Endothelial cell of umbilical vein (primary cell): Measurements from ENCODE around the gene GPR61. TPM values are rescaled to one million over a fixed set of nuclear protein-coding genes. Genes with fewer than 3 reads are reported as not detected.

Experiments used
- BruUV-seq: library from RNA; stranded (reverse); fragments of 400-500 nt; replicated peaks from 2 replicates; lab custom pipeline; 2021; lab: Mats Ljungman, UMichigan
- CTCF ChIA-PET: fragments of 300-600, 350-600 bp; sonication (Branson Sonifier 250); formaldehyde crosslinking; loops from one replicate; lab custom pipeline; 2021; ENCODE audit warnings: antibody characterized with exemption, inconsistent platforms; lab: Charles Lee
- POLR2A ChIA-PET: fragments of 300-600, 350-600 bp; sonication (Branson Sonifier 250); formaldehyde crosslinking; loops from one replicate; lab custom pipeline; 2021; ENCODE audit warnings: antibody characterized with exemption, inconsistent platforms; lab: Charles Lee
- DNase-seq: peaks from one replicate; pipeline ENCODE4 v3.0.0-alpha.2; 2011; ENCODE audit warnings: low read depth, low spot score
- FAIRE-seq: peaks from 2 replicates; lab custom pipeline; 2011; peaks lifted over from hg19 to GRCh38; lab: Jason Lieb, UNC
- H2AFZ ChIP-seq: 2 replicates; pipeline ENCODE4 v1.6.0; 2012; ENCODE audit warnings: low read depth, low read length, control low read depth, inconsistent platforms
- H3K27ac ChIP-seq: 2 replicates; pipeline ENCODE4 v1.5.1; 2011; ENCODE audit warnings: low read depth, mild to moderate bottlenecking, control low read depth, low read length, moderate library complexity; ENCODE audit not compliant: insufficient read depth
- H3K27me3 ChIP-seq, 2 experiments: 2 replicates each; pipeline versions ENCODE4 v1.6.0 to v1.6.1; 2011; ENCODE audit warnings: low read length in 2 of 2, mixed read lengths in 1 of 2; ENCODE audit not compliant: control insufficient read depth in 2 of 2, insufficient read depth in 2 of 2
- H3K36me3 ChIP-seq, 2 experiments: 2 replicates in 1 of 2; 3 replicates in 1 of 2; pipeline ENCODE4 v1.5.1; 2011; ENCODE audit warnings: low read length in 2 of 2, mild to moderate bottlenecking in 1 of 2, moderate library complexity in 1 of 2; ENCODE audit not compliant: control insufficient read depth in 2 of 2, insufficient read depth in 2 of 2; ENCODE audit errors: extremely low read depth in 1 of 2
- H3K4me1 ChIP-seq: 3 replicates; pipeline ENCODE4 v1.5.1; 2011; ENCODE audit warnings: mild to moderate bottlenecking, low read length; ENCODE audit not compliant: control insufficient read depth, insufficient read depth; ENCODE audit errors: extremely low read depth
- H3K4me2 ChIP-seq: 2 replicates; pipeline ENCODE4 v1.6.1; 2011; ENCODE audit warnings: low read length, control low read depth, mixed read lengths; ENCODE audit not compliant: insufficient read depth
- H3K4me3 ChIP-seq, 3 experiments: fragments of 200-600 bp in 1 of 3; sonication (generic), shearing (Covaris generic) in 1 of 3; replicated peaks in 1 of 3; 2 replicates each; pipeline ENCODE4 v1.5.1; 2011 to 2016; ENCODE audit warnings: control low read depth in 3 of 3, low read length in 3 of 3, mild to moderate bottlenecking in 2 of 3, inconsistent platforms in 1 of 3, low read depth in 1 of 3, moderate library complexity in 1 of 3; ENCODE audit not compliant: insufficient read depth in 1 of 3
- H3K79me2 ChIP-seq: 2 replicates; pipeline ENCODE4 v1.6.0; 2012; ENCODE audit warnings: low read length, inconsistent platforms; ENCODE audit not compliant: control insufficient read depth, insufficient read depth
- H3K9ac ChIP-seq: replicated peaks from 2 replicates; pipeline ENCODE3; 2011; ENCODE audit warnings: low read length, control low read depth; ENCODE audit not compliant: insufficient read depth; ENCODE audit errors: extremely low read depth
- H3K9me1 ChIP-seq: replicated peaks from 3 replicates; pipeline ENCODE4 v1.6.0; 2011; ENCODE audit warnings: mild to moderate bottlenecking, low read length; ENCODE audit not compliant: control insufficient read depth, insufficient read depth; ENCODE audit errors: extremely low read depth
- H3K9me3 ChIP-seq: replicated peaks from 2 replicates; pipeline ENCODE4 v1.5.1; 2012; ENCODE audit warnings: low read length, inconsistent platforms; ENCODE audit not compliant: control insufficient read depth, insufficient read depth
- H4K20me1 ChIP-seq: replicated peaks from 2 replicates; pipeline ENCODE3; 2011; ENCODE audit warnings: mild to moderate bottlenecking, low read length; ENCODE audit not compliant: control insufficient read depth, insufficient read depth; ENCODE audit errors: extremely low read depth
- EZH2 ChIP-seq: IDR thresholded peaks from 2 replicates; pipeline ENCODE4 v1.6.1; 2012; ENCODE audit warnings: borderline replicate concordance, low read depth, mild to moderate bottlenecking, moderate library complexity, low read length, inconsistent platforms; ENCODE audit not compliant: severe bottlenecking
- FOS ChIP-seq: IDR thresholded peaks from 2 replicates; pipeline ENCODE4 v1.6.1; 2011; ENCODE audit warnings: mild to moderate bottlenecking, low read length, moderate library complexity, borderline replicate concordance; ENCODE audit not compliant: insufficient read depth
- GATA2 ChIP-seq: IDR thresholded peaks from 2 replicates; pipeline ENCODE4 v1.7.0; 2011; ENCODE audit warnings: low read depth, mild to moderate bottlenecking, moderate library complexity, mixed read lengths, low read length; ENCODE audit not compliant: insufficient read length, insufficient read depth
- JUN ChIP-seq: IDR thresholded peaks from 2 replicates; pipeline ENCODE4 v1.6.1; 2011; ENCODE audit warnings: borderline replicate concordance, low read depth; ENCODE audit not compliant: insufficient read length, insufficient read depth
- MYC ChIP-seq: IDR thresholded peaks from one replicate; pipeline ENCODE4 v1.6.1; 2011; ENCODE audit warnings: mild to moderate bottlenecking, low read depth, low read length
- POLR2A ChIP-seq: IDR thresholded peaks from 2 replicates; pipeline ENCODE4 v1.6.1; 2012; ENCODE audit warnings: low read depth, mild to moderate bottlenecking, control low read depth, low read length
- POLR2AphosphoS5 ChIP-seq: IDR thresholded peaks from 2 replicates; pipeline ENCODE4 v1.6.1; 2012; ENCODE audit warnings: low read depth, mild to moderate bottlenecking, control low read depth, low read length, moderate library complexity; ENCODE audit not compliant: insufficient read depth
- dilution Hi-C: fragments of 300-500 bp; cut with MboI; formaldehyde crosslinking; loops from one replicate; pipeline ENCODE4 v1.15.0; 2019; ENCODE audit warnings: low sequenced_read_pairs; ENCODE audit not compliant: extremely low pct_ligation_motif_present
- intact Hi-C: fragments of 100-400 bp; cut with micrococcal nuclease; formaldehyde crosslinking; loops from one replicate; pipeline ENCODE4 v1.10.0; 2022
- polyA plus RNA-seq, 4 experiments: library from polyadenylated mRNA; depleted of rRNA in 3 of 4; stranded (reverse) in 3 of 4; unstranded in 1 of 4; fragments of >200 nt; gene quantifications; 2 replicates each; pipeline versions ENCODE4 v1.2.1 to v1.2.3, GENCODE V29; 2011 to 2012; ENCODE audit warnings: missing spikeins in 1 of 4
- total RNA-seq: library from RNA; stranded (reverse); gene quantifications from 2 replicates; pipeline ENCODE4 v1.2.3, GENCODE V29; 2021
- TF ChIP-seq, protein P1 (sequence below), 2 donors: IDR thresholded peaks; 1 replicate in 1 of 2; 2 replicates in 1 of 2; pipeline ENCODE4 v1.5.1; 2011; ENCODE audit warnings: low read length in 2 of 2, mild to moderate bottlenecking in 2 of 2, moderate library complexity in 2 of 2, control low read depth in 1 of 2, inconsistent platforms in 1 of 2, low read depth in 1 of 2; ENCODE audit not compliant: insufficient read depth in 1 of 2; ENCODE audit errors: extremely low read depth in 1 of 2
- TF ChIP-seq, protein P2 (sequence below): IDR thresholded peaks from 2 replicates; pipeline ENCODE4 v1.6.1; 2011; ENCODE audit not compliant: insufficient read depth, insufficient read length

Gene GPR61
- total and polyA plus RNA-seq, 2 donors (not counting 3 experiments of a cell fraction or from before 2014, with no cell fraction given): not detected

DNA sequence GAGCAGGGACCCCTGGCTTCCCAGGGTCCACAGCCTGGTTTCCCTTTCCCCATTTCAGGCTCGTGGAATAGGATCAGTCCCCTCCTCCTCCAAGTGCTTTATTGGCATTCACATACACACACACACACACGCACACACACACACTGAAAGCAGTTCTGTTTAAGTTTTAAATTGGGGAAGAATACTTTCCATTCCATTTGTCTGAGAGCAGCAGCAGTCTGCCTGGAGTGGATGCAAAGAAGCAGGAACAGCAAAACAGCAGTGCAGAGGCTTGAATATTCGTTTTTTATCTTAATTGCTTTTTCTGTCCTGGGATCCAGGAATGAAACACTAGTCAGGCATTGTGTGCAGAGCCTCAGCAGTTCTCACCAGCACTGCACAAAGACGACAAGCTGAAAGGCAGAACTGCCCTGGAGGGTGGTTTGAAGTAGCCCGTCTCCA, 38.7 kb upstream of the GPR61 start:
- Histone ChIP-seq H3K9me1 (no peaks in the 10 kb centered on the region), H2AFZ (no peak overlapping the region), H3K27ac (no peak overlapping the region), H3K4me1 (peaks cover 7% of the 10 kb centered on the region), H3K27me3 (no peaks in the 10 kb centered on the region), H3K9ac (no peak overlapping the region), H3K36me3 (peaks cover 2 to 4% of the 10 kb centered on the region in 2 experiments), H3K4me2 (no peak overlapping the region), H4K20me1 (no peaks in the 10 kb centered on the region), H3K79me2 (peaks cover 2% of the 10 kb centered on the region), H3K4me3 (no peak overlapping the region), H3K9me3 (no peaks in the 10 kb centered on the region)
- DNase-seq (no peak), FAIRE-seq (no peak)
- dilution Hi-C loops: no loop called here
- BruUV-seq: no TSS peak
- ChIA-PET POLR2A (no interaction called here), CTCF (interaction anchor here (1.0 to 23.0 kb wide), 6 partner anchors 8 to 30 kb away, joined by 3 to 955 read pairs (median 10); partner anchors contain the start of genes AMIGO1 and GPR61)
- TF ChIP-seq, protein P1, sequence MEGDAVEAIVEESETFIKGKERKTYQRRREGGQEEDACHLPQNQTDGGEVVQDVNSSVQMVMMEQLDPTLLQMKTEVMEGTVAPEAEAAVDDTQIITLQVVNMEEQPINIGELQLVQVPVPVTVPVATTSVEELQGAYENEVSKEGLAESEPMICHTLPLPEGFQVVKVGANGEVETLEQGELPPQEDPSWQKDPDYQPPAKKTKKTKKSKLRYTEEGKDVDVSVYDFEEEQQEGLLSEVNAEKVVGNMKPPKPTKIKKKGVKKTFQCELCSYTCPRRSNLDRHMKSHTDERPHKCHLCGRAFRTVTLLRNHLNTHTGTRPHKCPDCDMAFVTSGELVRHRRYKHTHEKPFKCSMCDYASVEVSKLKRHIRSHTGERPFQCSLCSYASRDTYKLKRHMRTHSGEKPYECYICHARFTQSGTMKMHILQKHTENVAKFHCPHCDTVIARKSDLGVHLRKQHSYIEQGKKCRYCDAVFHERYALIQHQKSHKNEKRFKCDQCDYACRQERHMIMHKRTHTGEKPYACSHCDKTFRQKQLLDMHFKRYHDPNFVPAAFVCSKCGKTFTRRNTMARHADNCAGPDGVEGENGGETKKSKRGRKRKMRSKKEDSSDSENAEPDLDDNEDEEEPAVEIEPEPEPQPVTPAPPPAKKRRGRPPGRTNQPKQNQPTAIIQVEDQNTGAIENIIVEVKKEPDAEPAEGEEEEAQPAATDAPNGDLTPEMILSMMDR (IDR thresholded peaks at IDR 0.05; ENCODE audit: extremely low read depth in 1 of 2, insufficient read depth in 1 of 2, low read depth in 1 of 2, low read length in 2 of 2): no peak
- no peak for TF ChIP-seq FOS
- no peak for TF ChIP-seq MYC
- no peak for TF ChIP-seq GATA2
- TF ChIP-seq POLR2AphosphoS5: no peak
- no peak for TF ChIP-seq POLR2A
- TF ChIP-seq, protein P2, sequence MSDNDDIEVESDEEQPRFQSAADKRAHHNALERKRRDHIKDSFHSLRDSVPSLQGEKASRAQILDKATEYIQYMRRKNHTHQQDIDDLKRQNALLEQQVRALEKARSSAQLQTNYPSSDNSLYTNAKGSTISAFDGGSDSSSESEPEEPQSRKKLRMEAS: no peak
- no peak for TF ChIP-seq EZH2
- TF ChIP-seq JUN: no peak
- intact Hi-C loops: no loop called here
